ENCODE measurements around the gene ACTR10.

ACTR10 gene

GRCh38 chr14:58199726-58200479 is at the start of gene ACTR10:
Gene ACTR10, plus strand, starts transcription at chr14:58200149. Its CDS starts 69 bp downstream, at chr14:58200218.
- DNase-seq (ENCODE audit: low read depth in 2 of 2), result peak; percentile 80

- no peak for DNase-seq (ENCODE audit: low read depth in 2 of 2)
Observed at GRCh38 chr14:58150243-58150805, 49.6 kb upstream of the ACTR10 start.

- DNase-seq (ENCODE audit: low read depth in 2 of 2), result no peak
Observed at GRCh38 chr14:58151133-58152013, 48.6 kb upstream of the ACTR10 start.

GRCh38 chr14:58152014-58152857 is 47.7 kb upstream of the ACTR10 start, which contains the start of gene ARMH4:
Gene ARMH4, minus strand, starts transcription at chr14:58152213. Its CDS starts 12,855 bp downstream, at chr14:58139358.
- DNase-seq (ENCODE audit: low read depth in 2 of 2), result peak in 1 of 2 donors; percentile 54

- DNase-seq (ENCODE audit: low read depth in 2 of 2), result no peak
Observed at GRCh38 chr14:58160561-58160960, 39.4 kb upstream of the ACTR10 start.

GRCh38 chr14:58166005-58166983 is 33.7 kb upstream of the ACTR10 start:
- peak; percentile 67 to 73 for DNase-seq (ENCODE audit: low read depth in 2 of 2)

GRCh38 chr14:58167057-58167456 is 32.9 kb upstream of the ACTR10 start:
- no peak for DNase-seq (ENCODE audit: low read depth in 2 of 2)

- DNase-seq (ENCODE audit: low read depth in 2 of 2), result no peak
Observed at GRCh38 chr14:58167891-58168290, 32.1 kb upstream of the ACTR10 start.

GRCh38 chr14:58171090-58171489 is 28.9 kb upstream of the ACTR10 start:
- no peak for DNase-seq (ENCODE audit: low read depth in 2 of 2)

GRCh38 chr14:58177125-58177524 is 22.8 kb upstream of the ACTR10 start:
- no peak for DNase-seq (ENCODE audit: low read depth in 2 of 2)

- no peak for DNase-seq (ENCODE audit: low read depth in 2 of 2)
Observed at GRCh38 chr14:58189176-58189575, 10.8 kb upstream of the ACTR10 start.

- no peak for DNase-seq (ENCODE audit: low read depth in 2 of 2)
Observed at GRCh38 chr14:58191763-58192601, 8.0 kb upstream of the ACTR10 start.

- no peak for DNase-seq (ENCODE audit: low read depth in 2 of 2)
Observed at GRCh38 chr14:58193542-58193941, 6.4 kb upstream of the ACTR10 start.

- DNase-seq (ENCODE audit: low read depth in 2 of 2), result no peak
Observed at GRCh38 chr14:58196198-58196597, 3.8 kb upstream of the ACTR10 start.

GRCh38 chr14:58198086-58198485 is 1.9 kb upstream of the ACTR10 start:
- DNase-seq (ENCODE audit: low read depth in 2 of 2), result no peak

- DNase-seq (ENCODE audit: low read depth in 2 of 2), result no peak
Observed at GRCh38 chr14:58200480-58200841, 512 bp downstream of the ACTR10 start.

GRCh38 chr14:58200846-58201245 is 897 bp downstream of the ACTR10 start:
- no peak for DNase-seq (ENCODE audit: low read depth in 2 of 2)

GRCh38 chr14:58213176-58213575 is 13.2 kb downstream of the ACTR10 start:
- no peak for DNase-seq (ENCODE audit: low read depth in 2 of 2)

GRCh38 chr14:58215191-58215914 is 15.4 kb downstream of the ACTR10 start:
- DNase-seq (ENCODE audit: low read depth in 2 of 2), result no peak

Data from activated CD4-positive, alpha-beta T cell treated with anti-CD3 and anti-CD28 coated beads for 24 hours (primary cell).